Osteoblast (primary cell): ENCODE measurements around the gene FRMD4A. TPM values are rescaled to one million over a fixed set of nuclear protein-coding genes. Genes with fewer than 3 reads are reported as not detected.
"Not testable (repeated sequence)": the region's sequence is repeated elsewhere in the genome, so short reads cannot be mapped to it uniquely, and the experiment has no call there.

ENCODE experiments used
- DNase-seq: peaks from one replicate; pipeline ENCODE4 v3.0.0; 2011; ENCODE audit warnings: low spot score, mixed read lengths; ENCODE audit not compliant: insufficient read length; ENCODE audit errors: missing footprints
- H2AFZ ChIP-seq: 2 replicates; pipeline ENCODE4 v1.6.0; 2011; ENCODE audit warnings: mild to moderate bottlenecking, low read length
- H3K27ac ChIP-seq: 2 replicates; pipeline ENCODE4 v1.5.1; 2011; ENCODE audit warnings: mild to moderate bottlenecking, low read depth, low read length, moderate library complexity
- H3K27me3 ChIP-seq: 2 replicates; pipeline ENCODE4 v1.6.0; 2012; ENCODE audit warnings: mild to moderate bottlenecking, control low read depth, inconsistent platforms, low read length, moderate library complexity; ENCODE audit not compliant: insufficient read depth
- H3K36me3 ChIP-seq: 2 replicates; pipeline ENCODE4 v1.5.1; 2011; ENCODE audit warnings: mild to moderate bottlenecking, low read length, control low read depth, moderate library complexity; ENCODE audit not compliant: insufficient read depth
- H3K4me1 ChIP-seq: 2 replicates; pipeline ENCODE4 v1.5.1; 2011; ENCODE audit warnings: mild to moderate bottlenecking, low read length, control low read depth, moderate library complexity; ENCODE audit not compliant: insufficient read depth
- H3K4me2 ChIP-seq: 2 replicates; pipeline ENCODE4 v1.6.0; 2011; ENCODE audit warnings: mild to moderate bottlenecking, low read length; ENCODE audit not compliant: insufficient read depth
- H3K4me3 ChIP-seq: fragments of 200-600 bp; sonication (generic); 3 replicates; pipeline ENCODE4 v1.5.1; 2012; ENCODE audit warnings: mild to moderate bottlenecking, low read length, inconsistent platforms; ENCODE audit not compliant: insufficient read depth
- H3K79me2 ChIP-seq: 2 replicates; pipeline ENCODE4 v1.6.0; 2012; ENCODE audit warnings: mild to moderate bottlenecking, low read length, control low read depth, inconsistent platforms; ENCODE audit not compliant: insufficient read depth
- H3K9me3 ChIP-seq: 2 replicates; pipeline ENCODE4 v1.5.1; 2011; ENCODE audit warnings: low read depth, low read length, control low read depth
- H4K20me1 ChIP-seq: 2 replicates; pipeline ENCODE4 v1.6.0; 2012; ENCODE audit warnings: mild to moderate bottlenecking, low read length, control low read depth; ENCODE audit not compliant: insufficient read depth
- total RNA-seq: library from RNA; depleted of rRNA; stranded (reverse); fragments of >200 nt; gene quantifications from 2 replicates; pipeline ENCODE4 v1.2.3, GENCODE V29; 2012
- TF ChIP-seq, protein P1 (sequence below): IDR thresholded peaks from 2 replicates; pipeline ENCODE4 v1.5.1; 2011; ENCODE audit warnings: mild to moderate bottlenecking, low read depth, low read length, moderate library complexity; ENCODE audit errors: extremely low read depth

Gene FRMD4A
- total RNA-seq, 1 donor, result 41.3 TPM

GRCh38 chr10:13865758-13866491, 464.8 kb downstream of the FRMD4A start:
- peak; percentile 86 for DNase-seq
- H3K79me2 ChIP-seq, result peaks cover 81% of the 10 kb centered on the region
- peak overlapping the region; percentile 29 for H3K4me3 ChIP-seq
- H3K4me1 ChIP-seq, result peaks cover 16% of the 10 kb centered on the region
- TF ChIP-seq, protein P1, sequence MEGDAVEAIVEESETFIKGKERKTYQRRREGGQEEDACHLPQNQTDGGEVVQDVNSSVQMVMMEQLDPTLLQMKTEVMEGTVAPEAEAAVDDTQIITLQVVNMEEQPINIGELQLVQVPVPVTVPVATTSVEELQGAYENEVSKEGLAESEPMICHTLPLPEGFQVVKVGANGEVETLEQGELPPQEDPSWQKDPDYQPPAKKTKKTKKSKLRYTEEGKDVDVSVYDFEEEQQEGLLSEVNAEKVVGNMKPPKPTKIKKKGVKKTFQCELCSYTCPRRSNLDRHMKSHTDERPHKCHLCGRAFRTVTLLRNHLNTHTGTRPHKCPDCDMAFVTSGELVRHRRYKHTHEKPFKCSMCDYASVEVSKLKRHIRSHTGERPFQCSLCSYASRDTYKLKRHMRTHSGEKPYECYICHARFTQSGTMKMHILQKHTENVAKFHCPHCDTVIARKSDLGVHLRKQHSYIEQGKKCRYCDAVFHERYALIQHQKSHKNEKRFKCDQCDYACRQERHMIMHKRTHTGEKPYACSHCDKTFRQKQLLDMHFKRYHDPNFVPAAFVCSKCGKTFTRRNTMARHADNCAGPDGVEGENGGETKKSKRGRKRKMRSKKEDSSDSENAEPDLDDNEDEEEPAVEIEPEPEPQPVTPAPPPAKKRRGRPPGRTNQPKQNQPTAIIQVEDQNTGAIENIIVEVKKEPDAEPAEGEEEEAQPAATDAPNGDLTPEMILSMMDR, result no peak
- H3K27ac ChIP-seq, result peak overlapping the region; percentile 78
- H3K27me3 ChIP-seq, result no peaks in the 10 kb centered on the region
- H2AFZ ChIP-seq, result peak overlapping the region; percentile 81
- no peaks in the 10 kb centered on the region for H4K20me1 ChIP-seq
- peak overlapping the region; percentile 75 for H3K4me2 ChIP-seq
- peaks cover 7% of the 10 kb centered on the region for H3K36me3 ChIP-seq
- H3K9me3 ChIP-seq, result no peaks in the 10 kb centered on the region

DNA sequence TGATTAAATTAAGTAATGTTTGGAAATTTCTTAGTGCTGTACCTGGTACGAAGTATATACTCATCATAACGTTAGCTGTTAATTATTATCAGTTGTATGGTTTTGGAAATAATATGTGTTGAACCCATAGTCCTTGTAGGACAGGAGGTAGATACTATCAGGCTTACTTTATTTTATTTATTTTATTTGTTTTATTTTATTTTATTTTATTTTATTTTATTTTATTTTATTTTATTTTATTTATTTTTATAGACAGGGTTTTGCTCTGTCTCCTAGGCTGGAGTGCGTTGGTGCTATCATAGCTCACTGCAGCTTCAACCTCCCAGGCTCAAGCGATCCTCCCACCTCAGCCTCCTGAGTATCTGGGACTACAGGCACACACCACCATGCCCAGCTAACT, 465.5 kb downstream of the FRMD4A start:
- Histone ChIP-seq H3K79me2 (peaks cover 79% of the 10 kb centered on the region), H3K4me1 (peaks cover 19% of the 10 kb centered on the region)
- H3K4me3 ChIP-seq, H3K27me3 ChIP-seq, H4K20me1 ChIP-seq, H3K27ac ChIP-seq, H3K36me3 ChIP-seq, H3K4me2 ChIP-seq, H3K9me3 ChIP-seq, H2AFZ ChIP-seq, DNase-seq: not testable (repeated sequence)

DNA sequence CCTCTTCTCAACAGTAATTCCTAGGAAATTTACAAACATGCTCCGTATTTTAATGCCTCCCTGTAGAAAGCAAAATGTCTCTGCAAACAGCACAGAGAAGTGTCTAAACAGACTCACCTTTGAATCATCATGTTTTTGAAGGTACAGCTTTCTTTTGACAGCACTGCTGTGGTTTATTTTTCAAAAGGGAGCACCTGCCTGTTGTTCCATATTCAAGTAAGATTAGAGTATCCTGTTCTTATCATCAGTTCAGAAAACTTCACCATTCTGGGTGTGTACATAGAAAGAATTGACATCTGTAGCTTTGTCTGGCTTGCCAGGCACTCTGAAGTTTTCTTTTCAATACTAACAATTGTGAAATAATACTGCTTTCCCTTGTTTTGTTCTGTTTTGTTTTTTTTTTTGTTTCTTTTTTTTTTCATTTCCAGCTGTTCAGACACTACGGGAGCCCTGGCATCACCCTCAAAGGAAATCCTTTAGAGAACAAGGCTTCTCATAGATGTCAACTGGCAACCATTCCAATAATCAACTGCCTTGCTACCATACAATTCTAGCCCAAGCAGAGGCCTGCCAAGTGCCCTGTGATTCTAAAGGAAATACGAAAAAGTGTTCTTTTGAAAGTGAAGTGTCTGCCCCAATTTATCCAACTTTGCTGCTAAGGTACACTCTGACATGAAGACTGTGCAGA, 468.0 kb downstream of the FRMD4A start:
- peaks cover 77% of the 10 kb centered on the region for H3K79me2 ChIP-seq
- no peaks in the 10 kb centered on the region for H3K9me3 ChIP-seq
- no peak overlapping the region for H3K4me2 ChIP-seq
- no peaks in the 10 kb centered on the region for H3K27me3 ChIP-seq
- TF ChIP-seq, protein P1, result no peak
- H2AFZ ChIP-seq, result no peak overlapping the region
- H3K36me3 ChIP-seq, result no peaks in the 10 kb centered on the region
- peak; percentile 47 for DNase-seq
- H4K20me1 ChIP-seq, result no peaks in the 10 kb centered on the region
- no peak overlapping the region for H3K27ac ChIP-seq
- peaks cover 22% of the 10 kb centered on the region for H3K4me1 ChIP-seq
- H3K4me3 ChIP-seq, result no peak overlapping the region

- Histone ChIP-seq H3K36me3 (peaks cover 4% of the 10 kb centered on the region), H4K20me1 (no peaks in the 10 kb centered on the region), H3K27ac (no peak overlapping the region), H2AFZ (no peak overlapping the region), H3K4me1 (peaks cover 8% of the 10 kb centered on the region), H3K9me3 (no peaks in the 10 kb centered on the region), H3K4me2 (no peak overlapping the region), H3K4me3 (no peak overlapping the region), H3K27me3 (no peaks in the 10 kb centered on the region), H3K79me2 (peaks cover 77% of the 10 kb centered on the region)
- TF ChIP-seq, protein P1, result no peak
- no peak for DNase-seq
Measured at GRCh38 chr10:13860886-13861285, 469.8 kb downstream of the FRMD4A start.
